HG03103 (cell line): ENCODE measurements around the gene CDH23.
A peak's percentile ranks its signal among the peaks of the same experiment; 100 is the strongest.

Experiments used
- ATAC-seq: cut with Tn5 transposase; IDR thresholded peaks from one replicate; pipeline ENCODE4 v1.9.1; 2021; ENCODE audit warnings: low read depth; ENCODE audit not compliant: unreplicated experiment

The CDH23 gene

DNA sequence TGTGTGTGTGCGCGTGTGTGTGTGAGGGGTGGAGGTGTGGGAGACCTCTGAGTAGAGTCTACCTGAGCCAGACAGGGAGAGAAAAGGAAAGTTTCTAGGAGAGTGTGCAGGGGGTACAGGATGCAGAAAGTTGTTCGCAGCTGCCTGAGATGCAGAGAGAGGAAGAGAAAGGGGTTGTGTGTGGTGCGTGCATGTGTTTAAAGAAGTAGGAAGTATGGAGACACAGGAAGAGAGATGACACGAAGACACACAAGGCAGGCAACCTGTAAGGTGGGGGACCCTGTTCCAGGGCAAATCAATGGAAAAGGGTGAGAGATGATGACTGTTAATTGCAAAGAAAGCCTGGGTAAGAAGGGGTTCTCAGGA lies 270.6 kb downstream of the CDH23 start:
- no peak for ATAC-seq

DNA sequence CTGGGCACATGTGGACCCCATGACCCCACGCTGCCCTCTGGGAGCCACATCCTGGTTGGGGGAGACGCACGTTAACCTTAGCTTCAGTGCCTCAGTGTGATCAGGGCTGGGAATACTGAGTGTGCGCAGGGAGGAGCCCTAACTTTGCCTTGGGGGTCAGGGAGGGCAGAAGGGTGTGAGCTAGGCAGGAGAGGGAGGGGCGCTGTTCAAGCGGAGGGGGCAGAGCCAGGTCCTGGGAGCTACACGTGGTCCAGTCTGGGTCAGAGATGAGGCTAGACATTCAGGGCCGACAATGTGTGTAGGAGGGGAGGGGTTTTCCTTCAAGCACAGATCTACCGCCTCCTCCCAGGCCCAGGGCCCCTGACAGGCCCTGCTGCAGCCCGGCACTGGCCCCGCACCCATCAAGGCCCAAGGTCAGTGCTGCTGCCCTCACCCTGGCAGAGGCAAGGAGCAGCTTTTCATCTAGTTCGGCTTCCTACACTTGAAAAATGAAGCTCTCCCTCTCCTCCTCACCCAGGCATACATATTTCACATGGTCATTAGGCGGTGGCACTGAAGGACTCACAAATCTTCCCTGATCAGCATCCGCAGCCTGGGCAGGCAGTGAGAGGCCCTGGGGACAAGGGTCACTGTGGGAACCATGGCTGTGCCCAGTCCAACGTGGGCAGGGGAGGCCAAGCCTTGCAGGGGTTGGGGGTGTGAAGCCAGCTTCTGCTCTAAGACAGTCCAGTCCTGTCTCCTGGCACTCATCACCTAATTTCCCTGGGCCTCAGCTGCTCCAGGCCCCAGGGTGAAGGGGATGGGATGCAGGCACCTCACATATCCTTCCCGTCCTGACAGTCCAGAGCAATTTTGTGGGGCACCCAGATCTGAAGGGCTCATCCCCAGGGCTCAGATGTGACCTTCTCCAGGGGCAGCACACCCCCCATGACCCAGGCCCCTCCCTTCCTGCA lies 275.6 kb downstream of the CDH23 start:
- no peak for ATAC-seq

DNA sequence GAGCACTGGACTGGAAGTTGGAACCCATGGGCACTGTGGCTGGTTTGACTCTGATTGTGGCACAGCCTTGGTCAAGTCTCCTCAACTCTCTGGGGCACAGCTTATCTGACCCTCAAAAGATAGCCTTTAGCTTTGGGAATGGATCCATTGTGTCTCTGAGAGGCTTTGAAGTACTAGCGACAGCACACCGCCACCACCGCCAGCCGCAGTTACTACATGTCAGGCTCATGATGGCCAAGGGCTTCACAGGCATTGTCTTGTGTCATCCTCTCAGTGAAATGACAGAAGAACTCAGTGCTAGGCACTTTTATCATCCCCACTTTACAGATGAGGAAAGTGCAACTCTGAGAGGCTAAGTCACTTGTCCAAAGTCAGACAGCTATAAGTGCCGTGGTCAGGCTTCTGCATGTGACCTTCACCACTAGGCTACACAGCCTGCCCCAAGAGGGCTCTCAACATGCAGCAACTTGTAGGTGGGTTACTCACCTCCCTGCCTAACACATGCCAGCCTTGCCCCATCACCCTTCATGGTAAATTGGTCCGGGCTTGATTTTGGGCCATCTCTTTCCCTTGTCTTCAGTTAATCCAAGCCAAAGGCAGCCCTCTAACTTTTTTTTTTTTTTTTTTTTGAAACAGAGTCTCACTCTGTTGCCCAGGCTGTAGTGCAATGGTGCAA lies 278.7 kb downstream of the CDH23 start:
- no peak for ATAC-seq

DNA sequence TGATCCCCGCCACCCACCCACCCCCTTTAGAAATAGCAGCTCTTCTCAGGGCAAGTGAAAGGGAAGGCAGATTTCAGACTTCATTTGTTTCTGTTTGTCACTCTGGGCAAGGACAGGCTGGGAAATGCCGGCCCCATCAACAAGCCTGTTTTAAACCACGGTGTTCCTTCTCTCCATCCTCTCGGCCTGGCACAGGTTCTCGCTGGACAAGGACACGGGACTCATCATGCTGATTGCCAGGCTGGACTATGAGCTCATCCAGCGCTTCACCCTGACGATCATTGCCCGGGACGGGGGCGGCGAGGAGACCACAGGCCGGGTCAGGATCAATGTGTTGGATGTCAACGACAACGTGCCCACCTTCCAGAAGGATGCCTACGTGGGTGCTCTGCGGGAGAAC lies 280.5 kb downstream of the CDH23 start:
- ATAC-seq: no peak

DNA sequence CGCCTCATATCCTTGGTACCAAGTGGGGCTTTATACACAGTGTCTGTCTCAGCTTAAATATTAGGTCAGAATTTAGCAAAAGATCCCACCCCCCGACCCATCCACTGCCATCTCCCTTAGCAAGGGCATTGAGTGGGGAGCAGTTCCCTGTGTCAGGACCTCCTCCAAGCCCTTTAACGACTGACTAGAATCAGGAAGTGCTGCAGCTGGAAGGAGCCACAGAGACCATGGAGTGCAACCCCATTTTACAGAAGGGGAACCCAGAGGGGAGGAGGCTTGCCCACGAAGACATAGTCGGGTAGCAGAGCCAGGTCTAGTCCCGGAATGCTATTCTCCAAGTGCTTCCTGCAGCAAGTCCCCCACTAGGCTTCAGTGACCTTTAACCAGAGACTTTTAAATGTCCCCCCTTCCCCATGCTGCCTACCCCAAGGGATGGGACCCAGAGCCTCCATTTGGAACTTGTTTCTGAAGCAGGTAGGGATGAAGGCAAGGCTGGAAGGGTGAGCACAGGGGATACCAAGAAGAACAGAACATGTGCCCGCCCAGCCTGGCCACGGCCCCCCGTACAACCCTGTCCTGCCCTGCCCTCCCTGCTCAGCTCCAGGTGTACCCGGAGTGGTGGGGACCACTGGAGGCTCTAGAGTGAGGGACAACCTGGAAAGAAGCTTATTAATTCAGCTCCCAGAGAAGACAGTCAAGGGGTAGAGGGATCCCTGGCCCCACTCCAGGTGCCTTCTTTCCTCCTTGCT lies 281.5 kb downstream of the CDH23 start:
- ATAC-seq: no peak

DNA sequence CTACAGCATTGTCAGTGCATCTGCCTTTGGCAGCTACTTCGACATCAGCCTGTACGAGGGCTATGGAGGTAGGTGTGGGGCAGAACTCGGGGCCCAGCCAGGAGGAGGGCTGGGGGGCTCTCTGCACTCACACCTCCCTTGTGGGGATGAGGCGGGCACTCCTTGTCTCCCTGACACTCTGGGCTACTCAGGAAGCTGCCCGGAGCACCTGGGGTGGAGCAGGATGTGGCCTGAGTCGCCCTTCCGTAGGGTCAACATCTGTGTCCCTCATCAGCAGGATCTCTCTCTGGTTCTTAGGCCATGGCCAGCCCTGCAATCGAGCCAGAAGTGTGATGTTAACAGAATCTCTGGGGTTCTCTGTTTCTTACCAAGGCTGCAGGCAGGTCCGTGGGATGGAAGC lies 282.7 kb downstream of the CDH23 start:
- no peak for ATAC-seq

DNA sequence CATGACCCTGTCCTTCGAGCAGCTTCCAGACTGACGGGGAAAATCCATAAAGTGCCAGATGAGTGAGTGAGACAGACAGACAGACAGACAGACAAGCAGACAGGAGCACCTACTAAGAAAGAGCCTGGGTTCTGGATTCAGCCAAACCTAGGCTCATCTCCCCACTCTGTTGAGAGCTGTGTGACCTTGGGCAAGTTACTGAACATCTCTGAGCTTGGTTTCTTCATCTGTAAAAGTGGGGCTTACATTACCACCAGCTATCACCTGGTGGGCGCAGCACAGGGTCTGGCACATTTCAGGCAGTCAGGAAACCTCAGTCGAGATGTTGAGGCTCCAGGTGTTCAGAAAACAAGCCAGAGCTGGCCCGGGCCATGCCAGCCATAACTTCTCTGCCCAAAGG lies 285.3 kb downstream of the CDH23 start:
- no peak for ATAC-seq

DNA sequence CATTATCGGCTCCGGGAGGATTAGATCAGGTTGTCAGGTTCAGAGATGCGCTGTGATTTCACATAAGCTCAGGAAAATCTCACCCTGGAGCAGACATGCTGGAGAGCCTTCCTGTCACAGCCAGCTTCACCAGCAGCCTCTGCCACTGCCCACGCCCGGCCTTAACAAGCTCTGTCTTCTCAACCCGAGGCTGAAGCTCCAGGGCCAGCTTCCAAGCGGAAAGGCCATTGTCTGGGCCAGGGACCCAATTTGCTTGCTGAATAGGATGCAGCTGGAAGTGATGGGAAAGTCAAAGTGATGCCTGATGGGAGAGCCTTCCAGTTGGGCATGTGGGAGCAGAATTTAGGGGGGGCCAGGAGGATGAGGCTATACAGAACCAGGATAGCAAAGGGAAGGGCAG lies 286.6 kb downstream of the CDH23 start:
- no peak for ATAC-seq

DNA sequence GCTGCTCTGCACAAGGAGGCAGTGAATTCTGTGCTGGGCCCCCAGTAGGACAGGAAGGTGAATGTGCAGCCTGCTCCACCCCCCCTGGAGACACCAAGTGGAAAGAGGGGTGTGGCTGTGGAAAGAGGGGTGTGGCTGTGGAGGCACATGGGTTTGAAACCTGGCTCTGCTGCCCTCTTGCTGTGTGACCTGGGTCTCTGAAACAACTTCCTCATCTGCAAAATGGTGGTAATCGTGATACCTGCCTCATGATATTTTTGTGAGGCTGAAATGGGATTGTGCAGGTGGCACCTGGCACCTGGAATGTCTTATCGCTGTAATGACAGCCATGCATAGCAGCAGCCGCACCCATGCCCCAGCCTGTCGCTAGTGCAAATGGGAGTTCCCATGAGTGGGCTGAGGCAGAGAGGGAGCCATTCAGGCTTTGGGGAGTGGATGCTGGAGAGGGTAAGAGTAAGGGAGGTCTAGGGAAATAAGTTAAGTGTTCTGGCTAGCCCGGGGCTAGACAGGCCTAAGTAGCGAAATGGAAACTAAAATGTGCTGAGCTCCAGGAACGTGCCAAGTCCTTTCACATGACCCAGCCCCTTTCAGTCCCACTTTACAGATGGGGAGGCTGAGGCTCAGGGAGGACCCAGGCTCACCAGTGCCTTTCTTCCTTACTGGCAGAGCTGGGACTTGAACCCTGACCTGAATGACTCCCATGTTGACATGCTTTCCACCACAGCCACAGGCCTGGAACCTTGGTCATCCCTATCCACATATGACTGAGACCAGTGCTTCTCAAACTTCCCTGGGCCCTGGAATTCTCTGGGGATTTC lies 287.8 kb downstream of the CDH23 start:
- ATAC-seq: no peak

DNA sequence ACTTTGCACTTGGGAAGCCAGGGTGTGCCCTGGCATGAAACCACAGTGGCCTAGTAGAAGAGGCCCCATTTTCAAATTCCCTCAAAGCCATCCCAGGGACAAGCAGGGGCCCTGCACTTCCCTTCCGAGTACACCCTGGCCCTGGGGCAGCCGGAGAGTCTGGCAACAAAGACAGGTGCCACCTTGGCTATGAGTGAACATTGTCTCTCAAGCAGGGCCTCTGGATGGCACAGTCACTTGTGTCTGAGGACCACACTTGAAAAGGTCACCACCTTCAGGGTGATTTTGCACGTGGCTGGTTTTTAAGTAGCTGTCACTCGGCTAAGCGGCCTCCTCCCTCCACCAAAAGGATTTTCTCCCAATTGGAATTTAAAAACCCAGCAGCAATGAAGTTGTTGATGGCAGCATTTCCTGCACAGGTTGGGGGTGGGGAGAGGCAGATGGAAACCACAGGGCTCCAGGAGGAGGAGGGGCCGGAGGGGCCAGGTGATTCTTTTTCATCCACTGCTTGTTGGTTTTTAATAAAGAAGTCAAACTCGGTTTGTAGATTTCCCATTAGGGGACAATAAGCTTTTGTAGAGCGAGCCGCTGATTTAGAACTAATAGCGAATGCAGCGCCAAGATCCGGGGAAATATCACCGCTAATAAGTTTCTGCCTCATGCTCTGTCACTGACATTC lies 289.0 kb downstream of the CDH23 start:
- ATAC-seq: no peak

DNA sequence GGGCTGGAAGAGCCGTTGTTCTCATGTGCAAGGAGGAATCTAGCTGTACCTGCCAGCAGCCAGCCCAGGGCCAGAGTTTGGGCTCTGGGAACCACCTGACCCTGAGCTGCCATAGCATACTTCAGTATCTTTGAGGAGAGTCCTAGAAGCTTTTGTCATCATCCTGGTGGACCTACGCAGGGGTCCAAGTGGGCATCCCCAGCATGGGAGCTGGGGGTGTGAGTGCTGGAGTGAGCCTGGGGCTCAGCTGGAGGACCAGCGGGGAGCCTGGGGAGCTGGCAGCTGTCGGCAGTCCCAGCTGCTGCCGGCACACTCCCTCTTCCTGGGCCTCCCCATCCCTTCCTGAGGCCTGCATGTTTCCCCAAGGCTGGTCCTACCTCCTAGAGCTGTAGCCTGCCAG lies 290.4 kb downstream of the CDH23 start:
- no peak for ATAC-seq

DNA sequence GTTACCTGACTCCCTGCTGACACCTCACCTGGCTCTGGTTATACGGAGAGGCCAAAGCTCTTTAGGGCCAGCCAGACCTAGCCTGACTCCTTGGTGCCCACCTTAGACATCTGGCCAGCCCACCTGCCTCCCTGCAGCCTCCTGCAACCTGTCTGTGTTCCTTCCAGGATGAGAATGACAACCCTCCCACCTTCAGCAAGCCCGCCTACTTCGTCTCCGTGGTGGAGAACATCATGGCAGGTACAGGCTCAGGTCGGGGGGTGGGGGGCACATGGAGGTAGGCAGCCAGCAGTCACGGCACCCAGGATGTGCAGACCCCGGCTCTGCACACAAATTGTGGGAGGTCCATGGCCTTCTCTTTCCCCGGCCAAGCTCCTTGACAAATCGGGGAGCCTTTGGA lies 290.8 kb downstream of the CDH23 start:
- ATAC-seq: no peak

DNA sequence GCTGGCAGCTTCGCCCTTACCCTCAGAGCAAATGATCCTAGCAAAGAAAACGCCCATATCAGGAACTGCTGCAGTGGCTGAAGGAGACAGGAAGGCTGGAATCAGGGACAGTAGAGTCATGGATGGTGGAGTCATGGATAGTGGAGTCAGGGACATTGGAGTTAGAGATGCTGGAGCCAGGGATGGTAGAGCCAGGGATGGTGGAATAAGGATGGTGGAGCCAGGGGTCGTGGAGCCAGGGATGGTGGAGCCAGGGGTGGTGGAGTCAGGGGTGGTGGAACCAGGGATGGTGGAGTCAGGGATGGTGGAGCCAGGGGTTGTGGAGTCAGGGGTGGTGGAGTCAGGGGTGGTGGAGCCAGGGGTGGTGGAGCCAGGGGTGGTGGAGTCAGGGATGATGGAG lies 291.5 kb downstream of the CDH23 start:
- ATAC-seq: no peak

DNA sequence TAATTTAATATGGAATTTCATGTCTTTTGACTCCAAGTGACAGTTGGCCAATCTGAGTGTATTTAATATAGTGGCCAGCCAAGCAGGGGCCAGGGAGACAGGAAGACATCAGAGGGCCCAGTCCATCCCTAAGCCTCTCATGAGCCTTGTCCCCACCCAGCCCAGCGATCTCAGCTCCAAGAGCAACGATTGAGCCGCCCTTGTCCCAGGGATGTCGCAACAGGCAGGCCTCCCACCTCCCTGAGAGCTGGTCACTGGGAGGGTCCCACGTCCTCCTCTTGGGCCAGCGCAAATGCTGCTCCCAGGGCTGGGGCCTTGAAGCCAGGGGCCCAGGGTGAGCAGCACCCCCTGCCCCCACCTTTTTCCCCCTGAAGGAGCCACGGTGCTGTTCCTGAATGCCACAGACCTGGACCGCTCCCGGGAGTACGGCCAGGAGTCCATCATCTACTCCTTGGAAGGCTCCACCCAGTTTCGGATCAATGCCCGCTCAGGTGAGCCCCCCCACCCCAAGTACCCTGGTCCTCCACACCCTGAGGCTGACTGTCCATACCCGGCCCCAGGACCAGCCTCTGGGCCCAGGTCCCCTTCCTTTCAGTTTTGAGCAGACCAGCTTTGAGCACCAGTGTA lies 293.5 kb downstream of the CDH23 start:
- ATAC-seq: no peak

DNA sequence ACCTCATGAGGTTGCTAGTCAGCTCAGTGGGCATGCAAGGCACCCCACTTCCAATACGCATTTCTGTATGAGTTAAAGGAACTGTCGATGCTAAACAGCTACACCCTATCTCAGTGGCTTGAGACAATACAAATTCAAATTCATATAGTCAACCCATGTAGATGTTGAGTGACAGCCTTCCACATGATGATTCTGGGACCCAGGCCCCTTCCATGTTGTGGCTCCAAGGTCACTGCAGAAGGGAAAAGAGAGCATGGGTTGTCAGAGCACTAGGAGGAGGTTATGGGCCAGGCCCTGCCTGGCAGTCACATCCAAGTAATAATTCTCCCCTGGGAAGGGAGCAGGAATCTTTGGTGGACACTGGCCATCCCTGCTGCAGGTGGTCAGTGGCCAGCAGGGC lies 294.7 kb downstream of the CDH23 start:
- no peak for ATAC-seq

DNA sequence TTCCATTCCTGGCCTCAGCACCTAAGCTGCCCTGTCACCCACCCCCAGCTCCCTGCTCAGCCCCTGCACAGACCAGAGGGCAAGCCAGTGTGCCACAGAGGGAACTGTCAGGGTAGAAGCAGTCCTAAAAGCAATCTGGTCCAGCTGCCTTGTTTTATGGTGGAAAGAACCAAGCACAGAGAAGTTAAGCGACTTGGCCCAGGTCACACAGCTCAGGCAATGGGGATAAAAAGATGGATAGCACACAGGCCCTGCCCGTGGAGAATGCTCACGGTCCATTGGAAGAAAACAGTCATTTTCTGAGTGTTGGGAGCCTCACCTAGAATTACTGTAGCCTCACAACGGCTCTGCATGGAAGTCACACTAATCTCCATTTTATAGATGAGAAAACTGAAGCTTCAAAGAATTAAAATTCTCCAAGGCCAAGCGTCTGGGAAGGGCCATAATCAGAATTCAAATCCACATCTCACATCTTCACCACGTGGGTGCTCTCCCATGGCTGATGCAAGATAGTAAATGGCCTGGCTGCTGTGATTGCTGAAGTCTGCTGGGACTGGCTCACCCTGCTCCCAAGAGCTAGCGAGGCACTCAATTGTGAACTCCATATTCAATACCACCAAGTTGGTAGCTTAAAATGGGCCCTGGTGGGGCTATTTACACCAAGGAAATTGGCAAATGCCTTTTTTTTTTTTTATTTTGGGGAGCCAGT lies 296.0 kb downstream of the CDH23 start:
- no peak for ATAC-seq

DNA sequence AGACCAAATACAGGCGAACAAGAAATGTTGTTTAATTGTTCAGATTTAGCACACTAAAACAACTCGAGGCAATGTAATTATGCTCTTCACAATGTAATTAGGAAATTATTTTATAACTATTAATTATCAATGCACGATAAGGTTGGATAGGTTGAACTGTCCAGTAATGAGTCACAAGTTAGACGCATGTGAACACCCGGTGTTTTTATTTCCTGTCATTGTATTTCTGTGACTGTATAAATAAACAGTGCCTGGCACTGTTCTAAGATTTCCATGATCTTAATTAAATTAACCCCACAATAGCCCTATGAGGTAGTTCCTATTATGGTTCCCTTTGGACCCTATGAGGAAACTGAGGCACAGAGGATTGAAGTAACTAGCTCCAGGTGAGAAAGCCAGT lies 296.7 kb downstream of the CDH23 start:
- no peak for ATAC-seq

DNA sequence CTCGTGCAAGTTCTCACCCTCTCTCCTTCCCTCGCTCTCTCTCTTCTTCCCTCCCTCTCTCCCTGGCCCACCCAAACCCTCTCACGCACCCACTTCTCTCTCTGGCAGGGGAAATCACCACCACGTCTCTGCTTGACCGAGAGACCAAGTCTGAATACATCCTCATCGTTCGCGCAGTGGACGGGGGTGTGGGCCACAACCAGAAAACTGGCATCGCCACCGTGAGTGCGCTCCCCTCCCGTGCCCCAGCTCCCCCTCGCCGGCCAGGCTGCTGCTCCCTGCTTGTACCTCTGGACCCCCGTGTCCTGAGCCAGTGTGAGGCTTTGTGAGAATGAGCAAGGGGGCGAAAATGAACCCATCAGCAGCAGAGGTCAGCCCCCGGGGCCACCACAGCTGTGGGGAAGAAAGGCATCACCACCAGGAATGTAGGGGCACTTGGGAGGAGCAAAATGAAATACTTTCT lies 297.4 kb downstream of the CDH23 start:
- ATAC-seq: no peak

DNA sequence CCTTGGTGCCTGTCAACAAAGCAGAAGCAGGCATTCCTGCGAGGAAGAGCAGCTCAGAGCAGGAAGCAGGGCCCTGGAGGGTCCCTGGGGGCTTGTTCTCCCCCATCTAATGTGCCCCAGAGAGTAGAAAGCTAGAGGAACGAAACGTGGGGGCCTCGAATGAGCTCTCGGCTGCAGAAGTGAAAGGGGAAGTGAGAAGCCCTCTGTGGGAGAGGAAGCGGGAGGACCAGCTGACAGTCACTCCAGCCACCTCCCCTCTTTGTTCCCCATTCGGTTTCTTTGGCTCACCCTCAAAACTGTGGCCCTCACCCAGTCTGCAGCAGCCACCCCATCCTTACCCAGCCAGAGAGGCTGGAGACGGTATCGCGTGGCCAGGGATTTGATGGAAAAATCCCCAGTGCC lies 297.8 kb downstream of the CDH23 start:
- peak; percentile 73 for ATAC-seq
